ENCODE data around the gene GOLGA3. TPM values are rescaled to one million over a fixed set of nuclear protein-coding genes. Genes with fewer than 3 reads are reported as not detected.

The GOLGA3 gene
- polyA plus RNA-seq, 1 donor (not counting 4 experiments of a cell fraction or from before 2014, with no cell fraction given): 11.0 TPM

GRCh38 chr12:132736913-132737312 lies 91.8 kb downstream of the GOLGA3 start:
- Histone ChIP-seq H3K36me3 (ENCODE audit: control insufficient read depth in 2 of 2, extremely low read depth in 1 of 2, insufficient read depth in 2 of 2, low read length in 2 of 2) (peaks cover 56 to 58% of the 10 kb centered on the region in 2 experiments), H3K4me2 (ENCODE audit: control insufficient read depth, extremely low read depth, insufficient read depth, low read depth, low read length) (no peak overlapping the region), H3K9me1 (ENCODE audit: control insufficient read depth, extremely low read depth, insufficient read depth, low read length) (no peaks in the 10 kb centered on the region), H3K4me1 (ENCODE audit: control insufficient read depth, extremely low read depth, insufficient read depth, low read length) (no peaks in the 10 kb centered on the region), H3K9ac (ENCODE audit: control insufficient read depth, extremely low read depth, insufficient read depth, low read length) (no peak overlapping the region), H3K9me3 (ENCODE audit: control insufficient read depth, low read depth, low read length) (no peaks in the 10 kb centered on the region), H3K27me3 (ENCODE audit: control insufficient read depth, extremely low read depth, insufficient read depth, low read length) (no peaks in the 10 kb centered on the region), H4K20me1 (ENCODE audit: control insufficient read depth, extremely low read depth, insufficient read depth, low read length) (peaks cover 24% of the 10 kb centered on the region), H2AFZ (ENCODE audit: control insufficient read depth, low read length) (no peak overlapping the region), H3K27ac (ENCODE audit: control insufficient read depth, insufficient read depth, low read length) (no peak overlapping the region), H3K4me3 (ENCODE audit: control insufficient read depth in 2 of 3, extremely low read depth in 1 of 3, insufficient read depth in 2 of 3, low read depth in 1 of 3, low read length in 3 of 3) (no peak overlapping the region), H3K79me2 (ENCODE audit: control insufficient read depth, insufficient read depth, low read length) (peaks cover 38% of the 10 kb centered on the region)
- DNase-seq (ENCODE audit: low read depth, low spot score) (no peak), FAIRE-seq (no peak)
- TF ChIP-seq EZH2 (IDR thresholded peaks at IDR 0.05; ENCODE audit: low read length) (no peak), CTCF (optimal IDR thresholded peaks at IDR 0.05 in 1 of 3, IDR thresholded peaks at IDR 0.05 in 1 of 3, conservative IDR thresholded peaks at IDR 0.05 in 1 of 3; ENCODE audit: extremely low read depth in 1 of 3, insufficient read depth in 2 of 3, low read length in 3 of 3) (no peak)
- dilution Hi-C loops (cut with MboI; ENCODE audit: extremely low pct_ligation_motif_present, low sequenced_read_pairs): no loop called here

- H3K9me1 ChIP-seq (ENCODE audit: control insufficient read depth, extremely low read depth, insufficient read depth, low read length): no peaks in the 10 kb centered on the region
- H3K9ac ChIP-seq (ENCODE audit: control insufficient read depth, extremely low read depth, insufficient read depth, low read length): no peak overlapping the region
- peaks cover 36% of the 10 kb centered on the region for H3K79me2 ChIP-seq (ENCODE audit: control insufficient read depth, insufficient read depth, low read length)
- no peak overlapping the region for H3K27ac ChIP-seq (ENCODE audit: control insufficient read depth, insufficient read depth, low read length)
- TF ChIP-seq CTCF (optimal IDR thresholded peaks at IDR 0.05 in 1 of 3, IDR thresholded peaks at IDR 0.05 in 1 of 3, conservative IDR thresholded peaks at IDR 0.05 in 1 of 3; ENCODE audit: extremely low read depth in 1 of 3, insufficient read depth in 2 of 3, low read length in 3 of 3) (no peak), EZH2 (IDR thresholded peaks at IDR 0.05; ENCODE audit: low read length) (no peak)
- no peak overlapping the region for H2AFZ ChIP-seq (ENCODE audit: control insufficient read depth, low read length)
- dilution Hi-C loops (cut with MboI; ENCODE audit: extremely low pct_ligation_motif_present, low sequenced_read_pairs): no loop called here
- no peaks in the 10 kb centered on the region for H3K9me3 ChIP-seq (ENCODE audit: control insufficient read depth, low read depth, low read length)
- DNase-seq (ENCODE audit: low read depth, low spot score) (no peak), FAIRE-seq (no peak)
- no peak overlapping the region for H3K4me3 ChIP-seq (ENCODE audit: control insufficient read depth in 2 of 3, extremely low read depth in 1 of 3, insufficient read depth in 2 of 3, low read depth in 1 of 3, low read length in 3 of 3)
- H3K4me1 ChIP-seq (ENCODE audit: control insufficient read depth, extremely low read depth, insufficient read depth, low read length): no peaks in the 10 kb centered on the region
- no peak overlapping the region for H3K4me2 ChIP-seq (ENCODE audit: control insufficient read depth, extremely low read depth, insufficient read depth, low read depth, low read length)
- peaks cover 57 to 58% of the 10 kb centered on the region in 2 experiments for H3K36me3 ChIP-seq (ENCODE audit: control insufficient read depth in 2 of 2, extremely low read depth in 1 of 2, insufficient read depth in 2 of 2, low read length in 2 of 2)
- H3K27me3 ChIP-seq (ENCODE audit: control insufficient read depth, extremely low read depth, insufficient read depth, low read length): no peaks in the 10 kb centered on the region
- H4K20me1 ChIP-seq (ENCODE audit: control insufficient read depth, extremely low read depth, insufficient read depth, low read length): peaks cover 21% of the 10 kb centered on the region
Measured at GRCh38 chr12:132736378-132736777, 92.3 kb downstream of the GOLGA3 start.

All from keratinocyte (primary cell).